RWPE2 (cell line): ENCODE results near the gene ADSS1.

Experiments used
- ATAC-seq: fragments of 200-7000 bp; cut with Tn5 transposase; 3 replicates; pipeline ENCODE4 v1.9.1; 2021; ENCODE audit warnings: low read depth
- DNase-seq: peaks from one replicate; pipeline ENCODE4 v3.0.0-alpha.2; 2020; ENCODE audit warnings: low spot score
- H3K27ac ChIP-seq: fragments of 450-650 bp; 2 replicates; pipeline ENCODE4 v1.5.1; 2017; ENCODE audit warnings: mild to moderate bottlenecking; ENCODE audit not compliant: poor library complexity, severe bottlenecking
- H3K27me3 ChIP-seq: fragments of 250-450 bp; sonication (Bioruptor Pico); 2 replicates; pipeline ENCODE4 v1.5.1; 2021; ENCODE audit warnings: mild to moderate bottlenecking, moderate library complexity; ENCODE audit not compliant: insufficient read depth, poor library complexity, severe bottlenecking
- H3K36me3 ChIP-seq: fragments of 250-450 bp; sonication (Bioruptor Pico); 2 replicates; pipeline ENCODE4 v1.5.1; 2020; ENCODE audit warnings: low read depth, mild to moderate bottlenecking, moderate library complexity
- H3K4me1 ChIP-seq: fragments of 250-450 bp; sonication (Bioruptor Pico); 2 replicates; pipeline ENCODE4 v1.5.1; 2021; ENCODE audit warnings: mild to moderate bottlenecking, moderate library complexity; ENCODE audit not compliant: insufficient read depth, poor library complexity, severe bottlenecking
- H3K4me3 ChIP-seq: fragments of 250-450 bp; sonication (Bioruptor Pico); 2 replicates; pipeline ENCODE4 v1.5.1; 2021; ENCODE audit warnings: mild to moderate bottlenecking, moderate library complexity; ENCODE audit not compliant: severe bottlenecking
- H3K9me3 ChIP-seq: fragments of 250-450 bp; sonication (Bioruptor Pico); 2 replicates; pipeline ENCODE4 v1.5.1; 2021; ENCODE audit warnings: mild to moderate bottlenecking, moderate library complexity; ENCODE audit not compliant: severe bottlenecking
- CTCF ChIP-seq: fragments of 450-650 bp; IDR thresholded peaks from one replicate; pipeline ENCODE4 v1.5.1; 2017; ENCODE audit warnings: mild to moderate bottlenecking, moderate library complexity; ENCODE audit not compliant: poor library complexity, severe bottlenecking

ADSS1 gene

GRCh38 chr14:104789752-104790743, 66.0 kb downstream of the ADSS1 start:
- no peak for ATAC-seq
- H3K4me3 ChIP-seq: no peak overlapping the region
- H3K27ac ChIP-seq: no peak overlapping the region
- TF ChIP-seq CTCF: no peak
- no peaks in the 10 kb centered on the region for H3K9me3 ChIP-seq
- peaks cover 7% of the 10 kb centered on the region for H3K4me1 ChIP-seq
- H3K27me3 ChIP-seq: no peaks in the 10 kb centered on the region
- H3K36me3 ChIP-seq: peaks cover 56% of the 10 kb centered on the region
- no peak for DNase-seq

- no peak for DNase-seq
- Histone ChIP-seq H3K4me3 (no peak overlapping the region), H3K4me1 (peaks cover 7% of the 10 kb centered on the region), H3K27me3 (no peaks in the 10 kb centered on the region), H3K36me3 (peaks cover 55% of the 10 kb centered on the region), H3K27ac (no peak overlapping the region), H3K9me3 (no peaks in the 10 kb centered on the region)
- no peak for ATAC-seq
- TF ChIP-seq CTCF: no peak
Observed at GRCh38 chr14:104791425-104791824, 67.4 kb downstream of the ADSS1 start.

DNA sequence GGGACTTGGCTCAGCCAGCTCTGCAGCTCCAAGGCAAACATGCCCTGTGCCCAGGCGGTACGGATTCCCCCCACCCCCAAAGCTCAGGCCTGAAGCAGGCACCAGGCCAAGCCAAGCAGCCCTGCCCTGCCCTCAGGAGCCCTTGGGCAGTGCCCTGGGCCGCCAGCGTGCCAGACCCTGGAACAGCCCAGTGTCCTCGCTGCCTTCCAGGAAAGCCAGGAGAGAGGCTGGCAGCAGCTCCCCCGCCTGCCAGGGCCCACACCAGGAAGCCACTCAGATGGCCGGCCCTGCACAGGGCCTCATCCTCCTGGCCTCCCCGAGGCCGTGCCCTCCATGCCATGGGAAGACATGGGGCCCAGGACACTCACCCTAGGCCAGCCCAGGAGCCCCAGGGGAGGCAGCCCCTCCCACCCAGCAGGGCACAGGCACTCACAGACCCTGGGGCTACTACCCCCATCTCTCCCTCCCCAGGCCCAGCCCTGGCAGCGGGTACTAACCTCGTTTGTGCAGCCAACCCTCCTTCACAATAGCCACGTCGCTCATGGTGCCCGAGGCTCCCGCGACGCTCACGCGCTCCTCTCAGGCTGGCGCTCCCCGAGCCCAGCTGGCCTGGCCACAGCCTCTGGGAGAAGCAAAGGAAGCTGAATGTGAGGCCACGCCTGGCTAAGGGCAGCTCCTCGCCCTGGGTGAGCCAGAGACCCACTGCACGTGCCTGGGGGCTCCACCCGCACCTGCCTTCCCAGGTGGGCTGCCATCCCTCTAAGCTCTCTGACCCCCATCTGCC, 68.3 kb downstream of the ADSS1 start:
- no peaks in the 10 kb centered on the region for H3K9me3 ChIP-seq
- peaks cover 7% of the 10 kb centered on the region for H3K4me1 ChIP-seq
- no peak for TF ChIP-seq CTCF
- H3K27ac ChIP-seq: peak overlapping the region; percentile 74
- no peaks in the 10 kb centered on the region for H3K27me3 ChIP-seq
- peaks cover 55% of the 10 kb centered on the region for H3K36me3 ChIP-seq
- no peak overlapping the region for H3K4me3 ChIP-seq
- no peak for DNase-seq
- no peak for ATAC-seq

- TF ChIP-seq CTCF: no peak
- Histone ChIP-seq H3K27me3 (no peaks in the 10 kb centered on the region), H3K27ac (peak overlapping the region; percentile 74), H3K4me1 (peaks cover 7% of the 10 kb centered on the region), H3K9me3 (no peaks in the 10 kb centered on the region), H3K4me3 (no peak overlapping the region), H3K36me3 (peaks cover 52% of the 10 kb centered on the region)
- no peak for ATAC-seq
- DNase-seq: no peak
Observed at GRCh38 chr14:104792945-104793702, 69.1 kb downstream of the ADSS1 start.
